GM12892 (cell line): ENCODE results near the gene SNRPF.
"Not testable (repeated sequence)": the region's sequence is repeated elsewhere in the genome, so short reads cannot be mapped to it uniquely, and the experiment has no call there.

Experiments used
- DNase-seq: peaks from one replicate; pipeline ENCODE4 v3.0.0; 2011; ENCODE audit not compliant: insufficient read length
- FAIRE-seq: peaks from 2 replicates; lab custom pipeline; 2011; peaks lifted over from hg19 to GRCh38; lab: Jason Lieb, UNC
- POLR2A ChIP-seq: IDR thresholded peaks from 2 replicates; pipeline ENCODE4 v1.6.1; 2011; ENCODE audit warnings: low read depth, low read length, control low read depth
- POLR2AphosphoS5 ChIP-seq: IDR thresholded peaks from 2 replicates; pipeline ENCODE4 v1.6.1; 2011; ENCODE audit warnings: low read depth, low read length, control low read depth
- TAF1 ChIP-seq: IDR thresholded peaks from 2 replicates; pipeline ENCODE4 v1.6.1; 2011; ENCODE audit warnings: low read depth, mild to moderate bottlenecking, control low read depth, low read length, borderline replicate concordance

SNRPF gene

DNA sequence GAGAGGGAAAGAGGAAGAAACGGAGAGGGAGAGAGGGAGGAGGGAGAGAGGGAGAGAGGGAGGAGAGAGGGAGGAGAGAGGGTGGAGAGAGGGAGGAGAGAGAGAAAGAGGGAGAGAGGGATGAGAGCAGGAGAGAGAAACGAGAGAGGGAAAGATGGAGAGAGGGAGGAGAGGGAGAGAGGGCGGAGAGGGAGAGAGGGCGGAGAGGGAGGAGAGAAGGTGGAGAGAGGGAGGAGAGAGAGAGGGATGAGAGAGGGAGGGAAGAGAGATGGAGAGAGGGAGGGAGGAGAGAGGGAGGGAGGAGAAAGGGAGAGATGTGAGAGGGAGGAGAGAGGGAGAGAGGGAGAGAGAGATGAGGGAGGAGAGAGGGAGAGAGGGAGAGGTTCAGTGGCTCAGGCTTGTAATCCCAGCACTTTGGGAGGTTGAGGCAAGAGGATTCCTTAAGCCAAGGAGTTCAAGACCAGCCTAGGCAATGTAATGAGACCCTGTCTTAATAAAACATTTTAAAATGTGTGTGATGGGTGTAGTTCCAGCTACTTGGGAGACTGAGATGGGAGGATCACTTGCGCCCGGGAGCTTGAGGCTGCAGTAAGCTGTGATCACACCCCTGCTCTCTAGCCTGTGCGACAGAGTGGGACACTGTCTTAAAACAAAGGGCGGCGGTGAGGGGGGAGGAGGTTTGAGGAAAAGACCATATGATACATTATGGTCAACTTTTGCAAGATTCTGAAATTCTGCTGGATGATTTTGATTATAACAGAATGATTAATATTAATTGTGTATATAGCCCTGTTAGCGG lies 21.3 kb upstream of the SNRPF start:
- TF ChIP-seq POLR2AphosphoS5 (no peak), TAF1 (no peak), POLR2A (no peak)
- FAIRE-seq: no peak

DNA sequence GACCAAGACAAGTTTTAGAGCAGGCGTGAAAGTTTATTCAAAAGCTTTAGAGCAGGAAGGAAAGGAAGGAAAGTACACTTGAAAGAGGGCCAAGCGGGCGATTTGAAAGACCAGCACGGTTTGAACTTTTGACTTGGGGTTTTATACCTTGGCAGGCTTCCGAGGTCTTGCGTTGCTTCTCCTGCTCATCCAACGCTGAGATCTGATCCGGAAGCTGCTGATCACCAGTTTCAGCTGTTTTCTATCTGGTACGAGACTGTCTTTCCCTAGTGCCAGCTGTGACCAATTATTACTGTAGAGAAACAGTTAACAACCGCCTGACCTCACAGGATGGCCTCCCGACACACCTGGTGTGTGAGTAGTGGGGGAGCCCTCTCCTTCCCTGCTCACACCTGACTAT lies 20.6 kb upstream of the SNRPF start:
- no peak for TF ChIP-seq POLR2A
- TF ChIP-seq TAF1: no peak
- no peak for TF ChIP-seq POLR2AphosphoS5
- DNase-seq (no peak), FAIRE-seq (no peak)

More for the DNA sequence above, 21.3 kb upstream of the SNRPF start:
- DNase-seq: no peak

DNA sequence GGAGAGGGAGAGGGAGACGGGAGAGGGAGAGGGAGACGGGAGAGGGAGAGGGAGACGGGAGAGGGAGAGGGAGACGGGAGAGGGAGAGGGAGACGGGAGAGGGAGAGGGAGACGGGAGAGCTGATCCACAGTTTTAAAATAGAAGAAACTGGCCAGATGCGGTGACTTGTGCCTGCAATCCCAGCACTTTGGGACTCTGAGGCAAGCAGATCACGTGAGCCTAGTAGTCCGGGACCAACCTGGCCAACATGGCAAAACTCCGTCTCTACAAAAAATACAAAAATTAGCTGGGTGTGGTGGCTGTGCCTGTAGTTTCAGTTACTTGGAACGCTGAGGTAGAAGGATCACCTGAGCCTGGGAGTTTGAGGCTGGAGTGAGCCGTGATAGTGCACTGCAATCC lies 16.3 kb upstream of the SNRPF start:
- DNase-seq, FAIRE-seq: not testable (repeated sequence)

DNA sequence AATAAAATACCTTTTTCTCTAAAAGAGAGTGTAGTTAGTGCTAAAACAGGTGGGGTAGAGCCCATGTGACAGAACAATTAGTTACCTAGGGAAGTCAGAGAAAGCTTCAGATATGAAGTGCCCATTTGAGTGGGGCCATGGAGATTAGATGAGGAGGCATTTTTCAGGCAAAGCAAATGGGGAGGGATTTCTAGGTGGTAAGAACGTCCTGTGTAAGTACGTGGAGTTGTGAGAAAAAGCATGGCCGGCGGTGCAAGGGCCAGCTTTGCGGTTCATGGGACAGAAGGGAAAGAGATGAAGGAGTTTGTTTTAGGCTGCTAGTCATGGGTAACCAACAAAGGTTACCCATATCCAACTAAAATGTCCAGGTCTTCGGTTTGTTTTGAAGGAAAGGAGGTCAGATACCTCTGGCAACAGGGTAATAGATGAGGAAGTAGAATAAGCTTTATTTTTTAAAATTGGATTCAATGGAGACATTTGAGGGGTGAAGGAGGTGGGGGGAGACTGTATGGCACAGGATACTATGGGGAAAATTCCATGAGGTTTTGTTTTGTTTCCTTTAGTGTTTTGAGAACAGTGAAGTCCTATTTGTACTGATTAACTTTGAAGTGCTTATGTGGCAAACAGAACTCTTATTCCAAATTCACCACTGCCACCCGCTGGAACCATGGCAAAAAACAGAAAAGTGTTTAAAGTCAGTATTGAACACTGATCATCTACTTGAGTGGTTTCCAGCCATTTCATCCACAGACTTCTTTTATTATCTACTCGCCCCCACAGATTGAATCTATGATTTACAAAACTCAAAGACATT lies 10.0 kb upstream of the SNRPF start:
- DNase-seq: no peak
- FAIRE-seq: no peak
- TF ChIP-seq TAF1: no peak
- TF ChIP-seq POLR2A: no peak
- TF ChIP-seq POLR2AphosphoS5: no peak

DNA sequence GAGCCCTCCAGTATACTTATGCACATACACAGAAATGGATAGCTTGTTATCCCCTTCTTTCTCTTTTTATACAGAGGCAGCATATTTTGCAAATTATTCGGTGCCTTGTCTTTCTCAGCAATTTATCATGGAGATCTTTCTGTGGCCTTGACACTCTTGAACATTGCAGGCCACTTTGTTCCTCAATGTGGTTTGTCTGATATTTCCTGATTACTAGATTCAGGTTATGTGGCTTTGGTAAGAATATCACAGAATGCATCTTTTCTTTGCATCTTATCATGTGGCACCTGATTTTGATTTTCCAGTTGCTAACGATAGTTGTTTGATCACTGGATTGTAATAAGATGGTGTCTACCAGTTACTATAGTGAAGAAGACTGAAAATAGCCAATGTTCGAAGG lies 7.1 kb upstream of the SNRPF start:
- no peak for DNase-seq
- FAIRE-seq: no peak
- TF ChIP-seq POLR2A (no peak), POLR2AphosphoS5 (no peak), TAF1 (no peak)

DNA sequence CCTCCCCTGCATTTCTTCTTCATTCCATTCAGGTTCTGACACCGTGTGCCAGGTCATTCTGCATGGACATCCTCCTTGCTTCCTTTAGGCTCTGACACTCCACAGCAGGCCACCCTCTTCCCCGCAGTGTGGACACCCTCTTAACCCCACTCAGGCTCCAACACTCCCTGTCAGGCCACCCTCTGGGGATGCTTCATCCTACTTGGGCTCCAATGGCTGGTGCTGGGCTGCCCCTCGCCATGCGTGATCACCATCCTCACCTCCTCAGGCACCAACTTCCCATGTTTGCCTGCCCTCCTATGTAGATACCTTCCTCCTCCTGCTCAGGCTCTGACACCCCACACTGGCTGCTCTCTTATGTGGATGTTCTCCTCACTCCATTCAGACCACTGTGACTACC lies 6.6 kb upstream of the SNRPF start:
- DNase-seq (no peak), FAIRE-seq (no peak)
- TF ChIP-seq TAF1 (no peak), POLR2AphosphoS5 (no peak), POLR2A (no peak)

DNA sequence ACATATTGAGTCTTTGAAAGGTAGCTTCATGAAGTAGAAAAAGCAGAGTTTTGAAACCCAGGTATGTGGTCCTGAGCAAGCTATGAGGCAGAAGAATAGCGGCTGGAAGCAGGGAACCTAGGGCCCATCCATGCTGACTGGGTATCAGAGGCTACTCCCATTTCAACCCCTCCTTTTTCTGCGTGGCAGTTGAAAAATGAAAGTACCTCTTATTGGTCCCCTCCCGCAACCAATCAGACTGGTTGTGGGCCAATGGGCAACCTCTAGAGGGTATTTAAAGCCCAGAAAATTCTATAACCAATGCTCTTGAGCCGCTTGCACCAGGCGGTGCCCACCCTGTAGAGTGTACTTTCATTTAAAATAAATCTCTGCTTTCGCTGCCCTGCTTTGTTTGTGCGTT lies 1.6 kb upstream of the SNRPF start:
- FAIRE-seq (no peak), DNase-seq (no peak)
- no peak for TF ChIP-seq POLR2AphosphoS5
- no peak for TF ChIP-seq POLR2A

DNA sequence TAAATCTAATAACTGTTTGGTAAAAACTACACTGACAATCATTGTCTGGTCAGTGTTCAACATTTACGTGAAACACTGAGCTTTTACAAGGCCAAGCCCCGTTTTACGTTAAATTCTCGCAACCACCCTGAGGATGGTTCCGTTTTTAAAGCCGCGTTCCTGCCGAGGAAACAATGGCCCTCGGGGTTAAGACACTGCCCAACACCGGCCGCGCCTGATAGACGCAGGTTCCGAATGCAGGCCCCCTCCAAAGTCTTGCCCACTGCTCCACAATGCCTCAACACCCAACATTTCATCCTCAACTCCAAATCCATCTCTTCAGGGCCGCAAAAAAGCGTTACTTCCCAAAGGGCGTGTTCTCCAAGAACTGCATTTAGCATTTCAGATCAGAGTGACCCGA lies 953 bp upstream of the SNRPF start:
- no peak for DNase-seq
- FAIRE-seq: no peak
- TF ChIP-seq POLR2A (no peak), POLR2AphosphoS5 (no peak), TAF1 (no peak)

DNA sequence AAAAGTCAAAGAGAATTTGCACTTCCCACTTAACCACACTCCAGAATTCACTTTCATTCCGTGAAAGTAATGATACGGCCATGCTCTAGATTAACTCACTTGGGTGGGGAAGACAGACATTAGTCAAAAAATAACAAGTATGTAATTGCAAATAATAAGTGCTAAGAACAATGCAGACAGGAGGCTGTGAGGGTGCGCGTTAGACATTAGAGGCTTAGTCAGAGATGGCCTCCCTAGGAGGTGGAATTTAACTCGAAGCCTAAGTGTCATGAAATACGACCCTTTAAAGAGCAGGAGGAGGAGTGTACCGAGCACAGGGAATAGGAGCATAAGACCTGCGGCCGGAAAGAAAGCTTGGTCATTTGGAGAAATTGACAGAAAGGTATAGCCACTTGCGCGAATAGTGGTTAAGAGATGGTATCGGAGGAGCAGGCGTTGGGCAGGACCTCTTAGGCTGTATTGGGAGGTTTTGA lies 628 bp downstream of the SNRPF start:
- no peak for TF ChIP-seq POLR2A
- TF ChIP-seq POLR2AphosphoS5: no peak
- TF ChIP-seq TAF1: no peak
- FAIRE-seq (peak; percentile 74), DNase-seq (no peak)

DNA sequence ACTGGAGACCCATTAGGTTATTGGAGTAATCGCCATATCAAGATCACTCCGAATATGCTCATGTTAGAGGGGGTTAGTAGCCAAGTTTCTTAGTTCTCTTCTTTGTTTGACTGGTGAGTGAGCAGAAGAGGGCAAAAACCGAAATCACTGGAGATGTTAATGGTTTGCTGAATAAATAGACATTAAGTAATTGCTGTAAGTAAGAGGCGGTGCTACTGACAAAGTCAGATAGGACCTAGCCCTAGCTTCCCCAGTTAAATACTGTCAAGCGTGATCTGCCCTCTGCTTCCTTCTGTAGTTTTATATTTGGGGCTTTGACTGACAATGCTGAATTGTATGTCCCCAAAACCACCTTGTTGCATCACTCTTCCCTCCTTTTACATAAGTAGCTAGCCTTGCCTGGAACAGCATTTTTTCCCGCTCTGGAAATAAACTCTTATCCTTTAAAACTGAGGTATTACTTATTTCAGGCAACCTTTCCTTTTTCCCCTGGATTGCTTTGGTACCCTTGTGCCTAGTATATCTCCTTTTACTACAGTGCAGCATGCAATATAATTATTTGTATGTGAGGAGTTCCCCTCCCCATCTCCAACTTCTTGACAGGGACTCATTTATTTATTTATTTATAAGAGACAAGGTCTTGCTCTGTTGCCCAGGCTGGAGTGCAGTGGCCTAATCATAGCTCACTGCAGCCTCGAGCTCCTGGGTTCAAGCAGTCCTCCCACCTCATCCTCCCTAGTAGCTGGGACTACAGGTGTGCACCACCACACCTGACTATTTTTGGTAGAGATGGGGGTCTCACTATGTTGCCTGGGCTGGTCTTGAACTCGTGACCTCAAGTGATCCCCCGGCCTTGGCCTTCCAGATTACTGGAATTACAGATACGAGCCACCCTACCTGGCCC lies 1.4 kb downstream of the SNRPF start:
- TF ChIP-seq POLR2A (no peak), TAF1 (no peak), POLR2AphosphoS5 (no peak)
- FAIRE-seq (no peak), DNase-seq (no peak)

DNA sequence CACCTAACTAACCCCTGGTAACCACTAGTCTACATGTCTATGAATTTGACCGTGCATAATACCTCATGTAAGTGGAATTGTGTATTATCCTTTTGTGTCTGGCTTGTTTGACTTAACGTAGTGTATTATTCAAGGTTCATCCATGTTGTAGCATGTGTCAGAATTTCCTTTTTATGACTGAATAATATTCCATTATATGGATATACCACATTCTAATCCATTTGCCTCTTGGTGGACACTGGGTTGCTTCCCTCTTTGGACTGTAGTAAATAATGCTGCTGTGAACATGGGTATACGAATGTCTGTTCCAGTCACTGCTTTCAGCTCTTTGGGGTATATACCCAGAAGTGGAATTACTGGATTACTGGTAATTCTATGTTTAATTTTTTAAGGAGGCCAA lies 3.3 kb downstream of the SNRPF start:
- DNase-seq (no peak), FAIRE-seq (no peak)
- TF ChIP-seq POLR2AphosphoS5 (no peak), TAF1 (no peak), POLR2A (no peak)
